Middle frontal gyrus (tissue), 1 donor: ENCODE data around the gene BMP8B.
"Not testable (repeated sequence)": the region's sequence is repeated elsewhere in the genome, so short reads cannot be mapped to it uniquely, and the experiment has no call there.

Experiments used
- DNase-seq: peaks from one replicate; pipeline ENCODE4 v3.0.0-alpha.2; 2015; ENCODE audit warnings: low spot score; ENCODE audit errors: extremely low spot score

Gene BMP8B

GRCh38 chr1:39778463-39779099 is 10.1 kb downstream of the BMP8B start:
- DNase-seq = not testable (repeated sequence)

- DNase-seq = not testable (repeated sequence)
Observed at GRCh38 chr1:39777896-39778295, 10.8 kb downstream of the BMP8B start.

DNA sequence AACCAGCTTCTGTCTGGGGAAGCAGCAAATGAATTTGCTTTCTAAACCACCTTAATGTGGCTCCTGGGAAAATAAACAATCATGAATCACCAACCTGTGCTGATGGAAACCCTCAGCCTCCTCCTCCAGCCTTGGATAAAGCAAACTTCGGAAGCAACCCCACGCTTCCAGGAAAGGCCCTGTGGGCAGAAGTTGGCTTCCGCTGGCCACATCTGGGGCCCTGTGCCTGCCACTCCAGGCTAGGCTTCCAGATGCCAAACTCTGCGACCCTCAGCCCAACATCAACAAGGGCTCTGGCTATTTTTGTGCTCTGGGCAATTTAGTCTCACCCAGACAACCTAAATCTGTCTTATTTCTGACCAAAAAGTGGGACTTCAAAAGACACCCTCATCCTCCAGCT is 11.4 kb downstream of the BMP8B start:
- DNase-seq = no peak

DNA sequence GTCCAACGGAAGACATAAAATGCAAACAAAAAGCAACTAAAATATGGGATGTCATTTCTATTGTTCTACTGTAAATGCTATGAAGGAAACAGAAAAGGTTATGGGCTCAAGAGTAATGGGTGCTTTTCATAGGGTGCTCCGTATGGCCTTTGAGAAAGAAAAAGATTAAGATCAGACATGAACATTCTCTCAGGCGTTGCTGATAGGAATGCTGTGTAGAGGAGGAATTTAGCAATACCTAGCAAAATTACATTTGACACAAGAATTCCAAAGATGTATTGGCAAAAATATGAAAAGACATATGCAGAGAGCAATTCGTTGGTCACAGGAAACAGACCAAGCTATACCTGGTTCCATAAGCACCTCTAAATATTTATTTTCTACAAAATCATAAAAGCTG is 11.8 kb downstream of the BMP8B start:
- no peak for DNase-seq

GRCh38 chr1:39776400-39776713 is 12.3 kb downstream of the BMP8B start:
- DNase-seq = no peak

DNA sequence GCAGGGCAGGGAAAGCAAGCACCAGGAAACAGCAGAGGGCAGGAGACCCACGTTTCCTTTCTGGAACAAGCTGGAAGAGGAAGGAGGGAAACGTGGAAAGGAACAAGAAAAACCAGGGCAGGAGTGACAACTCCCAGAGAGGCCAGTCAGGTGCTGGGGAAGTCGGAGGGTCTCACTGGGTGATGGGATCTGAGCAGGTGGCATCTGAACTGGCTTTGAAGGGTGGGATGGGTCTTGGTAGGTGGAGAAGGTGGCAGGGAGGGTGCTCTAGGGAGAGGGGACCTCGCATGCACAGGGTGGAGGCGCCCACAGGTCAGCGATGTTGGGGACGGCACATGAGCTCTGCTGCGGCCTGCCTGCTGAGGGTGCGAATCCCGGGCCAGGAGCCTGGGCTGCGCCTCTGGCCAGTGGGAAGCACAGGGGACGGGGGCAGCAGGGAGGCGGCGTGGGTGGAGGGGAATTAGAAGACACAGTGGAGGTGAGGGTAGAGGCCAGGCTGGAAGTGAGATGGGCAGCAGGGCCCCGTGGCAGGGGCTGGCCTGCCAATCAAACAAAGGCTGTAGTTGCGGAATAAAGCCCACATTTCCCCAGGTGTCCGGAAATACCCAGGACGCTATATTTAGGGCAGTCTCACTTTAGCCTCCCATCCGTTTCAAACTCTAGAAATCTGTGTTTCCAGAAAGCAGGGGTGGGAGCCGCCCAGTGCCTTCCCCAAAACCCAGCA is 12.8 kb downstream of the BMP8B start:
- DNase-seq = not testable (repeated sequence)

DNA sequence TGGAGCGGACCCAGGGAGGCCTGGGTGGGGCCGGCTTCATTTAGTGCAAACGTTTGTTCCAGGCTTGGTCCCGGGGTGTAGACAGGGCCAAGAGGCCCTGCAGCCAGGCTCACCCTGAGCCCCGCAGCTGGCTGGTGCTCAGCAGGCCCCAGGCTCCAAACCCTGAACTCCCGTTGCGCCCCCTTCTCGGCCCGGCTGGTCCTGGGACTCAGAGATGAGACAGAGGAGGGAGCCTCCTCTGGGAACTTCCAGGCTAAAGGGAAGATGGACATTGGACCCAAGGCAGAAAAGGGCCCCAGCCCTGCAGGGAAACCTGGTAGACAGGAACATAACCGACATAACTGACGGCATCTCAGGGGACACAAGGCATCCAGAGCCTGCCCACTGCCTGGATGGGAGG is 13.5 kb downstream of the BMP8B start:
- DNase-seq = not testable (repeated sequence)

- not testable (repeated sequence) for DNase-seq
Observed at GRCh38 chr1:39773369-39773979, 15.2 kb downstream of the BMP8B start.

- not testable (repeated sequence) for DNase-seq
Observed at GRCh38 chr1:39771022-39771532, 17.6 kb downstream of the BMP8B start, which contains the start of gene OXCT2. TSS of gene OXCT2 (minus strand) at chr1:39771348. CDS start at chr1:39771255, 93 bp downstream.

DNA sequence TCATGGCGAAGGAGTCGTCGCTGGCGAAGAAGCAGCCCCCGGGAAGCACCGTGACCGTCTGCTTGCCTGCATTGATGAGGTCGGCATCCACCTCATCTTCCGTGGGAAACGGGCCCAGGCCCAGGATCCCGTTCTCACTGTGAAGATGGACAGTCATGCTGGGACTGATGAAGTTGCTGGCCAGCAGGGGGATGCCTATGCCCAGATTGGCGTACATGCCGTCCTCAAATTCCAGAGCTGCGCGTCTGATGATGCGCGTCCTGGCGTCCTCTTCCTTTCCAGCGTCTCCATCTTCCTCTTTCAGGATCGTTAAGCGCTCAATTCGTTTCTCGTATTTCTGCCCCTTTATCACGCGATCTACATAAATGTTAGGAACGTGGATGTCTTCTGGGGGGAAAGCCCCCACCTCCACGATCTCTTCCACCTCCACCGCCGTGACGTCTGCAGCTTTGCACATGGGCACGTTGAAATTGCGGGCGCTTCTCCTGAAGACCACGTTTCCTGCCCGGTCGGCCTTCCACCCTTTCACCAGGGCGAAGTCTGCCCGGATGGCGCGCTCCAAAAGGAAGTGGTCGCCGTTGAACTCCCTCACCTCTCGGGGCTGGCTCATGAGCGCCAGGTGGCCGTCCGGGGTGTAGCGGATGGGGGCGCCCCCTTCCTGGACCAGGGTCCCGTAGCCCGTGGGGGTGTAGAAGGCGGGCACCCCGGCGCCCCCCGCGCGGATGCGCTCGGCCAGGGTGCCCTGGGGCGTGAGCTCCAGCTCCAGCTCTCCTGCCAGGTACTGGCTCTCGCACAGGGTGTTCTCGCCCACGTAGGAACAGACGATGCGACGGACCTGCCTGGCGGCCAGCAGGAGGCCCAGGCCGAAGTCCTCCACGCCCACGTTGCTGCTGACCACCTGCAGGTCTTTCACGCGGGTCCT is 18.3 kb downstream of the BMP8B start:
- not testable (repeated sequence) for DNase-seq

- not testable (repeated sequence) for DNase-seq
Observed at GRCh38 chr1:39769502-39769901, 19.2 kb downstream of the BMP8B start.

DNA sequence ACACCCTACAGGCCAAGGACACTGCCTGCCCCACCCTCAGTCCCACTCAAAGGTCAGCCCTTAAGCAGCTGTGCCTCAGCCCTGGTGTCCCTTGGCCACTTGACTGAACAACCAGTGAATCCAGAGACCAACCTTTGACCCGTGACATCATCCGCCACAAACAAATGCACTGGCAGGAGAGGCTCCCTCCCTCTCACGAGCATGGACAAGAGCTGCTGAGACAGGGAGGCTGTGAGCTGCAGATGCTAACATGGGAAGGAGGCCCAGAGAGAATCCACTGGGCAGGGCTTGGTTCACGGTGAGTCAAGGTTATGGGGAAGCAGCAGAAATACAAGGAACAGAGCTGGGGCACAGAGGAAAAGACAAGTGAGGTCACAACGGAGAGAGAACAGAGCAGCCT is 22.2 kb downstream of the BMP8B start:
- not testable (repeated sequence) for DNase-seq

DNA sequence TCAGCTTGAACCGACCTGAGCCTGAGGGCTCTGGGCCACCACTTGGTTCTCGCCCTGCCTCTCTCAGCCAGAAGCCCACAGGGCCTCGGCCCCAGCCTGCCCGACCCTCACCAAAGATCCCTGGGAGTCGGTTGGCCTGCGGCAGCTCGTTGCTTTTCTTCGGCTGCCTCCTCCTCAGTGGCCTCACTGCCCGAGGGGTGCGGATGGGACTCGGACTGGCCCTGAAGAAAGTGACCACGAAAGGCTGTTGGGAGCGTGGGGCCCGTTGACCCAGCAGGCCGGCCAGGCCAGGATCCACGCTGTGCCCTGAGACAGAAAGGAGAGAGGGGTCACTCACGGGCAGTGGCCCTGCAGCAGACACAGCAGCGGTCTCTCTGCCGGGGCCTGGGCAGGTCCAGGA is 24.2 kb downstream of the BMP8B start:
- not testable (repeated sequence) for DNase-seq

- DNase-seq = not testable (repeated sequence)
Observed at GRCh38 chr1:39763619-39764374, 24.9 kb downstream of the BMP8B start.

DNA sequence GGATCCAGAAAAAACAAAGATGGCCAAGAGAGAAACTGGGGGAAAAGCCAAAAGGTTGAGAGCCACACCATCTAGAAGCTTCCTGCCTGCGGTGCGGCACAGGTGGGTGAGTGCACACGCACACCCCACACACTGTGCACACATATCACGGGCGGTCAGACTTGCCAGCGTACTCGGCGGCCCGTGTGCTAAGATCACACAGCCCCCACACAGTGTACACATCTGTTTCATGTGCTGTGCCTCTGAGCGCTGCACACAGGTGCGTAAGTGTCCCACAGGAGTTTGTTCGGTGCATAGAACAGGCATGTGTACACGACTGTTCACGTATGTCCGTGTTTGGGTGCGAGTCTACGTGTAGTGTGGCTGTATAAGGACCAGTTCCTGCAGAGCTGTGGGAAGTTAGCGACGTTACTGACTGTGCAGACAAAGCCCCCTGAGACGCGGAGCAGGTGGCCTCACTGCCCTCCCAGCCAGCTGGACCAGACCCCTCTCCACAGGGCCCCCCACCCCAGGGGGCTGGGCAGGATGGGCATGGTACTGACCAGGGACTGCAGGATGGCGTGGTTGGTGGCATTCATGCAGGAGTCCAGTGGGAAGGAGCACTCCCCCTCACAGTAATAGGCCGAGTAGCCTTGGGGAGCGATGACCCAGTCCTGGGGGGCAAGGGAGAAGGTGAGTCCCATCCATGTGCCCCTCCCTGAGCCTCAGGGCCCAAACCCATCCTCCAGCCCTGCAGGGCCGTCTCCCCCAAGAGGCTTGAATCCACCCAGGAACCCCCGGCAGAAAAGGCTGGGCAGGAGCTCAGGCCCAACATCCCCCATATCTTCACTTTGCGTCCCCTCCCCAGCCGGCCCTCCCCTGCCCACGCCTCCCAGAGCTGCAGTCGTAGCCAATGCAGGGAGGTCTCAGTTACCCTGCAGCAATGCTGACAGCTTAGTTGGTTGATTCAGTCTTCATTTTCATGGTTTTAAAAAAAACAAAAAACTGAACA is 25.8 kb downstream of the BMP8B start:
- DNase-seq = no peak

- DNase-seq = no peak
Observed at GRCh38 chr1:39761557-39762260, 27.0 kb downstream of the BMP8B start.

DNA sequence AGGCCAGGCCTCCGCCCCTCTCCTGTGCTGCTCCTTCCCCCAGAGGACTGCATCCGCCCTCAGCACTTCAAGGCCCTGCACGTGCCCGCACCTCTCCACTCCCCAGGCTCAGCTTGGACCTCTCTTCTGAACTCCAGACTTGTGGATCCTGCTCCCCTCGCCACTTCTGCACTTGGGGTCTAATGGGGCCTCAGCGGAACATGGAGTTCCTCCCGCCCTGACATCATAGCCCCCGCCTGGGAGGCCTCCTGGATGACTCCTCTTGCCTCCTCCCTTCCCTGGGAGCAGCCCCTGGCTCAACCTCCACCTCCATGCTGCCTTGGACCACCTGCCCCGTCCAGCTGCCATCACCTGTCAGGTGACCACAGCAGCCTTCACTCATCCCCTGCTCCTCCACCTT is 27.6 kb downstream of the BMP8B start:
- no peak for DNase-seq
